ENCODE measurements around the gene TRAPPC8.

DNA sequence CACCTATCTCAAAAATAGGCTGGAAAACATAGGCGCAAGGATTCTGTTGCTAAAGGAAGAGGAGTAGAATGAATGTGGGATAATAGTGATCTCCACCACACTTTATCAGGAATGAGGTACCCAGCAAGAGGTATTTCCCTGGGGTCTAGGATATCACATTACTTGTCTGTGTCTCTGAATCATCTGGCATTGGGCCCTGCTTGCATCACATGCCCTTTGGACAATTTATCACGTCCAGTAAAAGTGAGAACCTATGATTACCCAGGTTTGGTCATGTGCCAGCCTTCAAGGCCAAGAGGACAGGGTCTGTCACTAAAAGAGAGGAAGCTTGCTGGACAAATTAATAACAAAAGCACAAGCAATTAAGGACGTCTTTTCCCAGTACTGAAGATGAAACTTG, 11.4 kb upstream of the TRAPPC8 start:
- TF ChIP-seq, protein P1, sequence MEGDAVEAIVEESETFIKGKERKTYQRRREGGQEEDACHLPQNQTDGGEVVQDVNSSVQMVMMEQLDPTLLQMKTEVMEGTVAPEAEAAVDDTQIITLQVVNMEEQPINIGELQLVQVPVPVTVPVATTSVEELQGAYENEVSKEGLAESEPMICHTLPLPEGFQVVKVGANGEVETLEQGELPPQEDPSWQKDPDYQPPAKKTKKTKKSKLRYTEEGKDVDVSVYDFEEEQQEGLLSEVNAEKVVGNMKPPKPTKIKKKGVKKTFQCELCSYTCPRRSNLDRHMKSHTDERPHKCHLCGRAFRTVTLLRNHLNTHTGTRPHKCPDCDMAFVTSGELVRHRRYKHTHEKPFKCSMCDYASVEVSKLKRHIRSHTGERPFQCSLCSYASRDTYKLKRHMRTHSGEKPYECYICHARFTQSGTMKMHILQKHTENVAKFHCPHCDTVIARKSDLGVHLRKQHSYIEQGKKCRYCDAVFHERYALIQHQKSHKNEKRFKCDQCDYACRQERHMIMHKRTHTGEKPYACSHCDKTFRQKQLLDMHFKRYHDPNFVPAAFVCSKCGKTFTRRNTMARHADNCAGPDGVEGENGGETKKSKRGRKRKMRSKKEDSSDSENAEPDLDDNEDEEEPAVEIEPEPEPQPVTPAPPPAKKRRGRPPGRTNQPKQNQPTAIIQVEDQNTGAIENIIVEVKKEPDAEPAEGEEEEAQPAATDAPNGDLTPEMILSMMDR (IDR thresholded peaks at IDR 0.05): no peak
- no peak for TF ChIP-seq POLR2A (IDR thresholded peaks at IDR 0.05)

Data from esophagus squamous epithelium (tissue), 4 donors.